ENCODE measurements around the gene OXNAD1.
A peak's percentile ranks its signal among the peaks of the same experiment; 100 is the strongest.
"Not testable (repeated sequence)": the region's sequence is repeated elsewhere in the genome, so short reads cannot be mapped to it uniquely, and the experiment has no call there.

Gene OXNAD1

GRCh38 chr3:16307832-16308531, 43.0 kb downstream of the OXNAD1 start:
- DNase-seq, result no peak

GRCh38 chr3:16308727-16309126, 43.7 kb downstream of the OXNAD1 start:
- DNase-seq, result no peak

- DNase-seq, result peak in 1 of 2 donors; percentile 93
Observed at GRCh38 chr3:16309558-16309957, 44.5 kb downstream of the OXNAD1 start.

- not testable (repeated sequence) for DNase-seq
Observed at GRCh38 chr3:16310486-16310885, 45.5 kb downstream of the OXNAD1 start.

GRCh38 chr3:16311960-16312451, 47.0 kb downstream of the OXNAD1 start:
- DNase-seq, result peak in 1 of 2 donors; percentile 79

GRCh38 chr3:16313886-16314645, 49.1 kb downstream of the OXNAD1 start:
- no peak for DNase-seq

GRCh38 chr3:16315623-16316022, 50.6 kb downstream of the OXNAD1 start:
- no peak for DNase-seq

- DNase-seq, result no peak
Observed at GRCh38 chr3:16316396-16316795, 51.4 kb downstream of the OXNAD1 start.

GRCh38 chr3:16316847-16317560, 52.0 kb downstream of the OXNAD1 start:
- no peak for DNase-seq

- no peak for DNase-seq
Observed at GRCh38 chr3:16317561-16317945, 52.5 kb downstream of the OXNAD1 start.

GRCh38 chr3:16318176-16318575, 53.2 kb downstream of the OXNAD1 start:
- DNase-seq, result no peak

GRCh38 chr3:16319307-16319706, 54.3 kb downstream of the OXNAD1 start:
- no peak for DNase-seq

GRCh38 chr3:16319723-16320122, 54.7 kb downstream of the OXNAD1 start:
- no peak for DNase-seq

GRCh38 chr3:16320711-16321110, 55.7 kb downstream of the OXNAD1 start:
- DNase-seq, result no peak

- no peak for DNase-seq
Observed at GRCh38 chr3:16322189-16322588, 57.2 kb downstream of the OXNAD1 start.

GRCh38 chr3:16323737-16324136, 58.7 kb downstream of the OXNAD1 start:
- no peak for DNase-seq

GRCh38 chr3:16325850-16326249, 60.8 kb downstream of the OXNAD1 start:
- DNase-seq, result no peak

- DNase-seq, result no peak
Observed at GRCh38 chr3:16326724-16327349, 61.8 kb downstream of the OXNAD1 start.

- no peak for DNase-seq
Observed at GRCh38 chr3:16328124-16328523, 63.1 kb downstream of the OXNAD1 start.

GRCh38 chr3:16329036-16329825, 64.2 kb downstream of the OXNAD1 start:
- DNase-seq, result no peak

- no peak for DNase-seq
Observed at GRCh38 chr3:16329826-16330129, 64.8 kb downstream of the OXNAD1 start.

GRCh38 chr3:16330351-16330750, 65.3 kb downstream of the OXNAD1 start:
- no peak for DNase-seq

Measured in bone marrow (tissue), 2 donors.